Cardiac ventricle fibroblast (primary cell): ENCODE measurements around the gene SLC35F6. TPM values are rescaled to one million over a fixed set of nuclear protein-coding genes. Genes with fewer than 3 reads are reported as not detected.

ENCODE experiments used
- total RNA-seq: library from RNA; depleted of rRNA; stranded (reverse); fragments of >200 nt; gene quantifications from 2 replicates; pipeline ENCODE4 v1.2.3, GENCODE V29; 2015

SLC35F6 gene
- total RNA-seq, result 33.6 and 36.0 TPM in 2 replicates

DNA sequence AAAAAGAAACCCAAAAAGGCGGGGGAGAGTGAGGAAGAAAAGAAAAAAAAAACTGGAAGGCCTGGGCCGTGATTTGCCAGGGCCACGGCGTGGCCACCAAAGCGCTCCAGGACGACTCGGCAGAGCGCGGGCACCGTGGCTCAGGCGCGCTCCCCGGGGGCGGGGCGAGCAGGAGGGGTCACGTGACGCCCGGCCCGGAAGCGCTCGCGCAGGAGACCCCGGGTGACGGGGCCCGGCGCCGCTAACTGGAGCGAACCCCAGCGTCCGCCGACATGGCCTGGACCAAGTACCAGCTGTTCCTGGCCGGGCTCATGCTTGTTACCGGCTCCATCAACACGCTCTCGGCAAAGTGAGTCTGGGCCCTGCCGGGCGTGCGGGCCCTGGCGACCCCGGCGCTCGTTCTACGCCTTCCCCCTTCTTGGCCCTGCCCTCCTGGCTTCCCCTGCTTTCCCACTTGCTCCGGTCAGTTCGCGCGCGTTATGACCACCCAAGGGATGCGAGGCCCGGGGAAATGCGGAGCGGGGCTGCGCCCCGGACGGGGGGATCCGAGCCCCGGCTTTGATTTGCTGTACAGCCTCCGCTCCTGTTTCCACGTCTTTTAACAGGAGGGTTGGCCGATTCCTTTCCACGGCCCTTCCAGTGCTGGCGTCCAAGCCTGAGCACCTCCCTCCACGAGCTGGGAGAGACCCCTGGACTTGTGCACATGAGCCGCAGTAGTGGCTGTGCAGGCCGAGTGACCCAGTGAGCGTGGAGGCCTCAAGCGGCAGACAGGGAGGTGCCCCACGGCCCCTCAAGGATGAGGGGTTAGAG, at the start of gene SLC35F6:
SLC35F6 (plus strand) TSS at position 207 of the 810 bp plus-strand sequence; CDS start at position 273, 66 bp downstream.

DNA sequence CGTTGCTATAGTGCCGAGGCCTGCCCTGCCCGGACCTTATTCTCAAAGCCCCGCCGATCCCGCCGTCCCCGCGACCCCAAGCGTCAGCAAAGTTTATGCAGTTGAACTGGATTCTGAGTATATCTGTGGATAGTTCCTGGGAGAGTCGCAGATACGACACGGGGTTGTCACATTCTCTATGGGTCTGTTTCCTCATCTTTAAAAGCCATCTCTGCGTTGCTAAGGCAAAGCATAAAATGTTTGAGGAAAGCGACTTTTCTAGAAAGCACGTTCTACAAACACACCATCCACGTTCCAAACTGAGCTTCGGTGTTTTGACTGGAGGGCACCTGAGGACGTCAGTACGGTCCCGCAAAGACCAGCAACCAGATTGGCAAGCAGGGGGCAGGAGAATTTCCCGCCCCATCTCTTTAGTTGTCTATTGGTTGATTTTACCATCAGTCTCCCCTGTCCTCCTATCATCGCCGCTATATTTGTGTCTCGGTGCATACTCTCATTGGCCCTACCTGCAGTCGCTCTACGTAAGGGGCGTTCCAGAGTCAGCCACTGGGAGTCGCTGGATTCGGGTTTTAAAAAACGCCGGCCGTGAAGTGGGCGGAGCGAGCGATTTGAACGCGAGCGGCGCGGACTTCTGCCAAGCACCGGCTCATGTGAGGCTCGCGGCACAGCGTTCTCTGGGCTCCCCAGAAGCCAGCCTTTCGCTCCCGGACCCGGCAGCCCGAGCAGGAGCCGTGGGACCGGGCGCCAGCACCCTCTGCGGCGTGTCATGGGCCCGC, 21.5 kb downstream of the SLC35F6 start, which contains the start of gene CENPA:
CENPA (plus strand) TSS at position 626 of the 776 bp plus-strand sequence; CDS start at position 767, 141 bp downstream.

Other genes with a start within 250 kb of the SLC35F6 start
- not detected in 2 replicates for gene CIB4, start 122.9 kb upstream of the SLC35F6 start, total RNA-seq
- gene KCNK3, start 71.6 kb upstream of the SLC35F6 start, total RNA-seq, result 1.1 and 1.2 TPM in 2 replicates
- 0.87 and 1.9 TPM in 2 replicates for gene CENPA, start 21.8 kb downstream of the SLC35F6 start, total RNA-seq
- not detected in 2 replicates for gene DPYSL5, start 83.8 kb downstream of the SLC35F6 start, total RNA-seq
- 9.9 and 14.4 TPM in 2 replicates for gene MAPRE3, start 206.4 kb downstream of the SLC35F6 start, total RNA-seq